Neural progenitor cell (in vitro differentiated cells): ENCODE data around the gene CCDC177. TPM values are rescaled to one million over a fixed set of nuclear protein-coding genes. Genes with fewer than 3 reads are reported as not detected.

Experiments
- DNase-seq: peaks from one replicate; pipeline ENCODE4 v3.0.0-alpha.2; 2016; ENCODE audit warnings: low spot score
- H2AFZ ChIP-seq: fragments of 200-600 bp; sonication (generic); replicated peaks from 2 replicates; pipeline ENCODE4 v1.6.1; 2016; ENCODE audit warnings: antibody characterized with exemption
- H3F3A ChIP-seq: fragments of 200-600 bp; sonication (generic); 2 replicates; pipeline ENCODE4 v1.6.1; 2016; ENCODE audit warnings: antibody characterized with exemption, low read depth
- H3K27ac ChIP-seq: fragments of 200-600 bp; sonication (generic); 2 replicates; pipeline ENCODE4 v1.5.1; 2016; ENCODE audit warnings: mild to moderate bottlenecking
- H3K27me3 ChIP-seq: fragments of 200-600 bp; sonication (generic); 2 replicates; pipeline ENCODE4 v1.6.1; 2016; ENCODE audit warnings: mild to moderate bottlenecking, moderate library complexity
- H3K36me3 ChIP-seq: fragments of 200-600 bp; sonication (generic); 2 replicates; pipeline ENCODE4 v1.5.1; 2016
- H3K4me1 ChIP-seq: fragments of 200-600 bp; sonication (generic); 2 replicates; pipeline ENCODE4 v1.6.1; 2016; ENCODE audit warnings: mixed run types
- H3K4me2 ChIP-seq: fragments of 200-600 bp; sonication (generic); 2 replicates; pipeline ENCODE4 v1.6.1; 2016
- H3K4me3 ChIP-seq: fragments of 200-600 bp; sonication (generic); 2 replicates; pipeline ENCODE4 v1.5.1; 2016
- H3K79me2 ChIP-seq: fragments of 200-600 bp; sonication (generic); 2 replicates; pipeline ENCODE4 v1.6.1; 2016; ENCODE audit warnings: low read depth
- H3K9ac ChIP-seq: fragments of 200-600 bp; sonication (generic); 2 replicates; pipeline ENCODE4 v1.6.1; 2016
- H3K9me3 ChIP-seq: fragments of 200-600 bp; sonication (generic); 2 replicates; pipeline ENCODE4 v1.5.1; 2016; ENCODE audit warnings: low read depth
- H4K20me1 ChIP-seq: fragments of 200-600 bp; sonication (generic); 2 replicates; pipeline ENCODE4 v1.6.1; 2016; ENCODE audit warnings: low read depth
- H3K27ac Mint-ChIP-seq: 3 replicates; pipeline ENCODE4 v1.8.0; 2021; ENCODE audit warnings: mixed read lengths
- H3K27me3 Mint-ChIP-seq: 2 replicates; pipeline ENCODE4 v1.8.0; 2022; ENCODE audit warnings: low read depth, mild to moderate bottlenecking, inconsistent platforms, moderate library complexity, mixed read lengths; ENCODE audit not compliant: insufficient read depth
- H3K36me3 Mint-ChIP-seq: 3 replicates; pipeline ENCODE4 v1.8.0; 2021; ENCODE audit warnings: mixed read lengths
- H3K4me1 Mint-ChIP-seq: 3 replicates; pipeline ENCODE4 v1.8.0; 2021; ENCODE audit warnings: mixed read lengths
- H3K4me3 Mint-ChIP-seq: 3 replicates; pipeline ENCODE4 v1.8.0; 2021; ENCODE audit warnings: mild to moderate bottlenecking, moderate library complexity, mixed read lengths
- H3K9me3 Mint-ChIP-seq: 3 replicates; pipeline ENCODE4 v1.8.0; 2020; ENCODE audit warnings: mixed read lengths
- CTCF ChIP-seq: fragments of 200-600 bp; sonication (generic); IDR thresholded peaks from 2 replicates; pipeline ENCODE4 v1.5.1; 2017; ENCODE audit warnings: antibody characterized with exemption, mild to moderate bottlenecking
- EZH2 ChIP-seq: fragments of 200-600 bp; sonication (generic); IDR thresholded peaks from 2 replicates; pipeline ENCODE4 v1.6.1; 2017; ENCODE audit warnings: antibody characterized with exemption, mild to moderate bottlenecking, moderate library complexity
- EZH2phosphoT487 ChIP-seq: fragments of 200-600 bp; sonication (generic); IDR thresholded peaks from 2 replicates; pipeline ENCODE4 v1.6.1; 2017; ENCODE audit warnings: antibody characterized with exemption
- total RNA-seq: library from RNA; depleted of rRNA; stranded (reverse); fragments of >200 nt; gene quantifications from 2 replicates; pipeline ENCODE4 v1.2.3, GENCODE V29; 2015; ENCODE audit warnings: low replicate concordance

The CCDC177 gene
- total RNA-seq, 1 donor from 2014 or later = 8.6 TPM

- Mint-ChIP-seq H3K9me3 (no peaks in the 10 kb centered on the region), H3K36me3 (peaks cover 4% of the 10 kb centered on the region), H3K4me3 (peak within 1 kb of the TSS; percentile 92), H3K27ac (peak within 1 kb of the TSS; percentile 81), H3K27me3 (peaks cover 6% of the 10 kb centered on the region), H3K4me1 (peaks cover 61% of the 10 kb centered on the region)
- peak within 1 kb of the TSS; percentile 90 for H3K4me3 ChIP-seq
- H3K36me3 ChIP-seq = no peaks in the 10 kb centered on the region
- H3K27me3 ChIP-seq = no peaks in the 10 kb centered on the region
- H2AFZ ChIP-seq = peak within 1 kb of the TSS; percentile 90
- no peaks in the 10 kb centered on the region for H3K9me3 ChIP-seq
- peaks cover 55% of the 10 kb centered on the region for H3K4me1 ChIP-seq
- peak; percentile 96 for DNase-seq
- no peak for TF ChIP-seq EZH2
- no peak for TF ChIP-seq EZH2phosphoT487
- TF ChIP-seq CTCF = no peak
- peak within 1 kb of the TSS; percentile 95 for H3K4me2 ChIP-seq
- H3F3A ChIP-seq = peaks cover 25% of the 10 kb centered on the region
- H3K27ac ChIP-seq = peak within 1 kb of the TSS; percentile 76
- peak within 1 kb of the TSS; percentile 45 for H3K9ac ChIP-seq
- H4K20me1 ChIP-seq = peaks cover 5% of the 10 kb centered on the region
- H3K79me2 ChIP-seq = peaks cover 41% of the 10 kb centered on the region
These were observed 36.7 kb upstream of the CCDC177 start, which contains the start of gene SUSD6 for GRCh38 chr14:69611172-69612013. Gene SUSD6 (plus strand): TSS chr14:69611596. CDS start chr14:69658593, 46,997 bp downstream.

DNA sequence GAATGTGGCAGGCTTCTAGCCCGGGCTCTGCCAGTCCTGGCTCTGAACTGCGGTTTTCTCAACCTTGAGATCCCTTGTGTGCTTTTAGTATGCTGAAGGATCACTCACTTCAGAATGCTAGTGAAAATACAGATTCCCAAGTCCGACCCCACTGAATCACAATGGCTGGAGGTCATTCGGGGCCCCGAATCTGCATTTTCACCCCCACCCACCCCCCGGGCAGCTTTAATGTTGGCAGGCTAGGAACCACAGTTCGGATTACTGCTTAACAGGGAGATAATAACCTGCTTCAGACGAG lies 36.2 kb upstream of the CCDC177 start:
- Histone ChIP-seq H3K27ac (no peak overlapping the region), H3K4me1 (peaks cover 55% of the 10 kb centered on the region), H3K9ac (no peak overlapping the region), H3K27me3 (no peaks in the 10 kb centered on the region), H3K79me2 (peaks cover 36% of the 10 kb centered on the region), H4K20me1 (peaks cover 5% of the 10 kb centered on the region), H3F3A (peaks cover 30% of the 10 kb centered on the region), H3K9me3 (no peaks in the 10 kb centered on the region), H3K4me2 (peak overlapping the region; percentile 87), H2AFZ (peak overlapping the region; percentile 90), H3K4me3 (peak overlapping the region; percentile 90), H3K36me3 (no peaks in the 10 kb centered on the region)
- H3K4me3 Mint-ChIP-seq = peak overlapping the region; percentile 92
- H3K9me3 Mint-ChIP-seq = no peaks in the 10 kb centered on the region
- DNase-seq = peak; percentile 41
- no peak for TF ChIP-seq EZH2
- TF ChIP-seq EZH2phosphoT487 = no peak
- TF ChIP-seq CTCF = no peak
- peaks cover 61% of the 10 kb centered on the region for H3K4me1 Mint-ChIP-seq
- peaks cover 6% of the 10 kb centered on the region for H3K27me3 Mint-ChIP-seq
- H3K36me3 Mint-ChIP-seq = peaks cover 4% of the 10 kb centered on the region
- peak overlapping the region; percentile 81 for H3K27ac Mint-ChIP-seq

DNA sequence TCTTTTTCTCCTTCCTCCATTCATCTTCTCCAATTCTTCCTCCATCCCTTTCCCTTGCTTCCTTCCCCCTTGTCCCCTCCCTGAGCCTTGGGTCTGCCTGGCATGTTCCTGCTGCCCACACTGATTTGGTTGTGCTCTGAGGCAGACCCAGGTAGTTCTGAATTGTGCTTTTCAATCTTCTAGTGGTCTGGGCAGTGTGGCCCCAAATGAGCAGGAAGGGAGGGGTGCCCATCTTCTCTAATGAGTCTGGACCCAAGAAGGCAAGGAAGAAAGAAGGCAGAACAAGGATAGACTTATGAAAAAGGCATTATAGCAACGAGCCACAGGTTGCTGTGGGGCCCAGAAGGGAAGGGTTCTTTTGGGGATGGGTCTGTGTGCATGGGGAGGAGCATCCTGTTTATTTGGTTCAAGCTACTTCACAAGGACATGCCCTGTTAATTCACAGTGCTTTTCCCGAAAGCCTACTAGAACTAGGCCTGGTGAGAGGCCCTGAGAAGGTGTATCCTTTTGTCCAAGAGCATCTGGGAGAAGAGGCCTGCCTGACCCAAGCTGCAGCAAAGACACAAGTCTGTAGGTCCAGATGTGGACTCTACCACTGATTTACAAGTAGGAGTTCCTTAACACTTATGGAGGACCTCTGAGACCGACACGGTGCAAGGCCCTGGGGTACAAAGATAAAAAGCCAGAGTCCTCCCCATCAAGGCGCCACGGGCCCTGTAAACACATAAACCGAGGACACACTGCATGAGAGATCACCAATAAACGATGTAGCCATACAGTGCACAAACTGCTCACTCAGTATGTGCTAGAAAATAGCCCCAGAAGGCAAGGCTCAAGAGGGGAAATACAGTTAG lies 35.6 kb upstream of the CCDC177 start:
- no peaks in the 10 kb centered on the region for H3K36me3 ChIP-seq
- Mint-ChIP-seq H3K27ac (peak overlapping the region; percentile 70), H3K36me3 (peaks cover 4% of the 10 kb centered on the region), H3K4me3 (peak overlapping the region; percentile 92), H3K4me1 (peaks cover 64% of the 10 kb centered on the region), H3K9me3 (no peaks in the 10 kb centered on the region), H3K27me3 (peaks cover 6% of the 10 kb centered on the region)
- peak overlapping the region; percentile 90 for H3K4me3 ChIP-seq
- H3K9ac ChIP-seq = no peak overlapping the region
- H3K79me2 ChIP-seq = peaks cover 31% of the 10 kb centered on the region
- DNase-seq = no peak
- TF ChIP-seq EZH2phosphoT487 (no peak), EZH2 (no peak), CTCF (no peak)
- H3K4me1 ChIP-seq = peaks cover 49% of the 10 kb centered on the region
- peaks cover 30% of the 10 kb centered on the region for H3F3A ChIP-seq
- H3K9me3 ChIP-seq = no peaks in the 10 kb centered on the region
- H3K4me2 ChIP-seq = peak overlapping the region; percentile 87
- H2AFZ ChIP-seq = no peak overlapping the region
- no peak overlapping the region for H3K27ac ChIP-seq
- H4K20me1 ChIP-seq = peaks cover 5% of the 10 kb centered on the region
- no peaks in the 10 kb centered on the region for H3K27me3 ChIP-seq
